H9 (cell line): Measurements from ENCODE around the gene ABHD14A. TPM values are rescaled to one million over a fixed set of nuclear protein-coding genes. Genes with fewer than 3 reads are reported as not detected.

Source experiments
- DNase-seq: peaks from one replicate; pipeline ENCODE4 v3.0.0-alpha.2; 2017
- H2AFZ ChIP-seq: one replicate; pipeline ENCODE4 v1.6.1; 2013; ENCODE audit warnings: mild to moderate bottlenecking, low read length, control low read depth, moderate library complexity
- H2AK5ac ChIP-seq: 2 replicates; pipeline ENCODE4 v1.6.1; 2013; ENCODE audit warnings: low read length, control low read depth, mixed read lengths; ENCODE audit not compliant: insufficient read length
- H2BK120ac ChIP-seq: one replicate; pipeline ENCODE4 v1.6.1; 2013; ENCODE audit warnings: low read depth, mild to moderate bottlenecking, low read length, control low read depth, inconsistent platforms; ENCODE audit not compliant: poor library complexity, severe bottlenecking
- H2BK12ac ChIP-seq: 2 replicates; pipeline ENCODE4 v1.6.1; 2013; ENCODE audit warnings: low read length, control low read depth, mixed read lengths, low read depth; ENCODE audit not compliant: insufficient read length
- H2BK15ac ChIP-seq: 2 replicates; pipeline ENCODE4 v1.6.1; 2013; ENCODE audit warnings: low read depth, low read length, control low read depth
- H2BK20ac ChIP-seq: one replicate; pipeline ENCODE4 v1.6.1; 2013; ENCODE audit warnings: low read depth, mild to moderate bottlenecking, low read length, control low read depth, inconsistent platforms; ENCODE audit not compliant: poor library complexity, severe bottlenecking
- H2BK5ac ChIP-seq: 2 replicates; pipeline ENCODE4 v1.6.1; 2013; ENCODE audit warnings: low read length, control low read depth, mixed read lengths; ENCODE audit not compliant: insufficient read length
- H3K14ac ChIP-seq: 2 replicates; pipeline ENCODE4 v1.6.1; 2013; ENCODE audit warnings: low read length, control low read depth; ENCODE audit not compliant: insufficient read depth
- H3K18ac ChIP-seq: 2 replicates; pipeline ENCODE4 v1.6.1; 2013; ENCODE audit warnings: low read depth, mild to moderate bottlenecking, mixed read lengths, low read length, control low read depth; ENCODE audit not compliant: insufficient read length
- H3K23ac ChIP-seq: 2 replicates; pipeline ENCODE4 v1.6.1; 2013; ENCODE audit warnings: low read length, control low read depth, mixed read lengths, low read depth; ENCODE audit not compliant: insufficient read length
- H3K23me2 ChIP-seq: 2 replicates; pipeline ENCODE4 v1.6.1; 2013; ENCODE audit warnings: low read depth, mild to moderate bottlenecking, mixed read lengths, low read length, control low read depth; ENCODE audit not compliant: insufficient read length, poor library complexity, severe bottlenecking
- H3K27ac ChIP-seq: 2 replicates; pipeline ENCODE4 v1.5.1; 2013; ENCODE audit warnings: low read length, control low read depth, mixed read lengths, low read depth; ENCODE audit not compliant: insufficient read length
- H3K27me3 ChIP-seq: 2 replicates; pipeline ENCODE4 v1.6.1; 2013; ENCODE audit warnings: low read length, control low read depth, inconsistent platforms; ENCODE audit not compliant: insufficient read depth
- H3K4ac ChIP-seq: 2 replicates; pipeline ENCODE4 v1.6.1; 2013; ENCODE audit warnings: low read depth, mild to moderate bottlenecking, control low read depth, inconsistent platforms, low read length, moderate library complexity
- H3K4me1 ChIP-seq: 2 replicates; pipeline ENCODE4 v1.6.1; 2013; ENCODE audit warnings: low read length, control low read depth, inconsistent platforms; ENCODE audit not compliant: insufficient read depth
- H3K4me2 ChIP-seq: 2 replicates; pipeline ENCODE4 v1.6.1; 2013; ENCODE audit warnings: low read length, control low read depth, mixed read lengths; ENCODE audit not compliant: insufficient read length, insufficient read depth
- H3K56ac ChIP-seq: 2 replicates; pipeline ENCODE4 v1.6.1; 2013; ENCODE audit warnings: low read depth, mild to moderate bottlenecking, mixed read lengths, low read length, control low read depth; ENCODE audit not compliant: insufficient read length
- H3K79me1 ChIP-seq: 2 replicates; pipeline ENCODE4 v1.6.1; 2013; ENCODE audit warnings: low read depth, mild to moderate bottlenecking, moderate library complexity, low read length, control low read depth, inconsistent platforms; ENCODE audit not compliant: insufficient read depth, poor library complexity, severe bottlenecking
- H3K79me2 ChIP-seq: 2 replicates; pipeline ENCODE4 v1.6.1; 2013; ENCODE audit warnings: low read length, control low read depth, inconsistent platforms; ENCODE audit not compliant: insufficient read depth
- H3K9ac ChIP-seq: 2 replicates; pipeline ENCODE4 v1.6.1; 2013; ENCODE audit warnings: low read length, control low read depth, mixed read lengths; ENCODE audit not compliant: insufficient read length; ENCODE audit errors: extremely low read depth
- H3K9me3 ChIP-seq: one replicate; pipeline ENCODE4 v1.6.1; 2013; ENCODE audit warnings: low read depth, low read length, inconsistent platforms; ENCODE audit not compliant: control insufficient read depth
- H3T11ph ChIP-seq: one replicate; pipeline ENCODE4 v1.6.1; 2013; ENCODE audit warnings: mild to moderate bottlenecking, low read length, control low read depth, inconsistent platforms
- H4K20me1 ChIP-seq: one replicate; pipeline ENCODE4 v1.6.1; 2013; ENCODE audit not compliant: control insufficient read depth, insufficient read length, insufficient read depth
- H4K5ac ChIP-seq: 2 replicates; pipeline ENCODE4 v1.6.1; 2013; ENCODE audit warnings: low read depth, mild to moderate bottlenecking, mixed read lengths, low read length, control low read depth; ENCODE audit not compliant: insufficient read length
- H4K8ac ChIP-seq: replicated peaks from 2 replicates; pipeline ENCODE4 v1.6.1; 2013; ENCODE audit warnings: low read length, control low read depth, mixed read lengths, low read depth; ENCODE audit not compliant: insufficient read length
- H4K91ac ChIP-seq: 2 replicates; pipeline ENCODE4 v1.6.1; 2013; ENCODE audit warnings: low read depth, mild to moderate bottlenecking, moderate library complexity, mixed read lengths, low read length, control low read depth; ENCODE audit not compliant: insufficient read length
- H3K27ac Mint-ChIP-seq, 3 experiments: 2 replicates in 2 of 3; 3 replicates in 1 of 3; pipeline ENCODE4 v1.8.0; 2020 to 2021; ENCODE audit warnings: mixed read lengths in 3 of 3, mild to moderate bottlenecking in 1 of 3, moderate library complexity in 1 of 3
- H3K27me3 Mint-ChIP-seq: 2 replicates; pipeline ENCODE4 v1.8.0; 2021; ENCODE audit warnings: low read depth, mild to moderate bottlenecking, moderate library complexity, mixed read lengths
- H3K36me3 Mint-ChIP-seq, 3 experiments: 2 replicates in 2 of 3; 3 replicates in 1 of 3; pipeline ENCODE4 v1.8.0; 2020 to 2021; ENCODE audit warnings: low read depth in 3 of 3, mixed read lengths in 3 of 3; ENCODE audit not compliant: insufficient read depth in 1 of 3
- H3K4me1 Mint-ChIP-seq, 2 experiments: 2 replicates each; pipeline ENCODE4 v1.8.0; 2020; ENCODE audit warnings: mixed read lengths in 2 of 2
- H3K4me3 Mint-ChIP-seq, 2 experiments: 2 replicates in 1 of 2; 3 replicates in 1 of 2; pipeline ENCODE4 v1.8.0; 2020 to 2021; ENCODE audit warnings: mild to moderate bottlenecking in 2 of 2, mixed read lengths in 2 of 2, moderate library complexity in 1 of 2
- H3K9me3 Mint-ChIP-seq, 2 experiments: 2 replicates in 1 of 2; 3 replicates in 1 of 2; pipeline ENCODE4 v1.8.0; 2020; ENCODE audit warnings: mild to moderate bottlenecking in 2 of 2, mixed read lengths in 2 of 2, moderate library complexity in 1 of 2
- WGBS: extraction: QIAGEN DNeasy Blood & Tissue Kit; methylation state at CpG from one replicate; pipeline ENCODE4 v1.1.7; 2013; ENCODE audit warnings: missing lambda C conversion rate, low lambda C conversion rate, mixed read lengths; ENCODE audit not compliant: insufficient read length; ENCODE audit errors: extremely low coverage; 5-methylcytosine and 5-hydroxymethylcytosine counted together
- total RNA-seq: library from RNA; stranded (reverse); gene quantifications from 2 replicates; pipeline ENCODE4 v1.2.1, GENCODE V29; 2021
- TF ChIP-seq, protein P1 (sequence below): fragments of 200-600 bp; sonication (generic); conservative IDR thresholded peaks from 3 replicates; pipeline ENCODE4 v1.8.0; 2021; ENCODE audit warnings: antibody characterized with exemption, mild to moderate bottlenecking

Gene ABHD14A
- total RNA-seq, 1 experiment from 2014 or later, result 3.1 TPM

DNA sequence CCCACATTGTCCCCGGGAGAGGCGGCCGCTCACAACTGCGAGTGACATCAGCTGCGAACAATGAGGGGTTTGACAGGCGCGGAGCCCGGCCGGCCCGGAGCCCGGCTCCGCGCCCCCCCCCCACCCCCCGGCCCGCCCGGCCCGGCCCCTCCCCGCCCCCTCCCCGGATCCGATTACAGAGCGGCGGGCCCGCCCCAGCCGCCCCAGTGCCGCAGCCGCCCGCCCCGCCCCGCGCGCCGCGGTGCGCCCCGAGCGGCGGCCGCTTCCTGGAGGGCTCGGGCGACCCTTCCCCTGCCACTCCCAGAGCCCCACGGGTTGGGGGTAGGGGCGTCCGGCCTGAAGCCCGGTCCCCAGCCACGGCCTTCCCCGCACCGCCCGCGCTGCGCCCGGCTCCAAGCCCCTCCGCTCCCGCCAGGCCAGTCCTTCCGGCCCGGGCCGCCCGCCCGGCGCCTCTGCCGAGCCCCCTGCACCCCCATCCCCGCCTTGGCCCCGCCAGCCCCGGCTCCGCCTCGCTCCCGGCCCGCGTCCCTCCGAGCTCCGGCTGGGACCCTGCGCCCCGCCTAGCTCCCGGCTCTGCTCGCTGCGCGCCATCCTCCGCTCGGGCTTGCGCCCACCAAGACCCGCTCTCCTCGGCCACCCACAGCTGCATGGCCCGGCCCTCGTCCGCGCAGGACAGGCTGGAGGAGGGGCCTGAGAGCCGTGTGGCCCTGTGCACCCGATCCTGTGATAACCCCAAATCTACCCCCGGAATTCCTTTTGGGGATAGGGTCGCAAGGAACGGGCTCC, 7.3 kb upstream of the ABHD14A start, which contains the start of gene PCBP4:
PCBP4 (minus strand) TSS at position 71 of the 786 bp plus-strand sequence. CDS start 6,214 bp downstream, outside the sequence.
- peak within 1 kb of the TSS; percentile 67 for H3K4me2 ChIP-seq
- peak within 1 kb of the TSS; percentile 90 for H3K14ac ChIP-seq
- no peak within 1 kb of the TSS for H4K5ac ChIP-seq
- no peak within 1 kb of the TSS for H3K23ac ChIP-seq
- peaks cover 45 to 68% of the 10 kb centered on the region in 2 experiments for H3K4me1 Mint-ChIP-seq
- TF ChIP-seq, protein P1, sequence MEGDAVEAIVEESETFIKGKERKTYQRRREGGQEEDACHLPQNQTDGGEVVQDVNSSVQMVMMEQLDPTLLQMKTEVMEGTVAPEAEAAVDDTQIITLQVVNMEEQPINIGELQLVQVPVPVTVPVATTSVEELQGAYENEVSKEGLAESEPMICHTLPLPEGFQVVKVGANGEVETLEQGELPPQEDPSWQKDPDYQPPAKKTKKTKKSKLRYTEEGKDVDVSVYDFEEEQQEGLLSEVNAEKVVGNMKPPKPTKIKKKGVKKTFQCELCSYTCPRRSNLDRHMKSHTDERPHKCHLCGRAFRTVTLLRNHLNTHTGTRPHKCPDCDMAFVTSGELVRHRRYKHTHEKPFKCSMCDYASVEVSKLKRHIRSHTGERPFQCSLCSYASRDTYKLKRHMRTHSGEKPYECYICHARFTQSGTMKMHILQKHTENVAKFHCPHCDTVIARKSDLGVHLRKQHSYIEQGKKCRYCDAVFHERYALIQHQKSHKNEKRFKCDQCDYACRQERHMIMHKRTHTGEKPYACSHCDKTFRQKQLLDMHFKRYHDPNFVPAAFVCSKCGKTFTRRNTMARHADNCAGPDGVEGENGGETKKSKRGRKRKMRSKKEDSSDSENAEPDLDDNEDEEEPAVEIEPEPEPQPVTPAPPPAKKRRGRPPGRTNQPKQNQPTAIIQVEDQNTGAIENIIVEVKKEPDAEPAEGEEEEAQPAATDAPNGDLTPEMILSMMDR, result no peak
- peak within 1 kb of the TSS; percentile 82 for H3K18ac ChIP-seq
- H3K56ac ChIP-seq, result no peak within 1 kb of the TSS
- peaks cover 0 to 5% (median 2%) of the 10 kb centered on the region in 3 experiments; a peak in 4 of 7 replicates for H3K36me3 Mint-ChIP-seq
- no peaks in the 10 kb centered on the region for H3K79me1 ChIP-seq
- H2BK12ac ChIP-seq, result peak within 1 kb of the TSS; percentile 88
- H3K4me3 Mint-ChIP-seq, result peak within 1 kb of the TSS; percentile 80 to 89
- WGBS, result no CpG with 5 or more reads among the region's 90 CpGs
- H2BK15ac ChIP-seq, result no peak within 1 kb of the TSS
- H2AFZ ChIP-seq, result no peak within 1 kb of the TSS
- peak within 1 kb of the TSS; percentile 71 for H3K9ac ChIP-seq
- H4K8ac ChIP-seq, result no peak within 1 kb of the TSS
- no peak within 1 kb of the TSS for H4K91ac ChIP-seq
- peaks cover 33% of the 10 kb centered on the region for H3K27me3 Mint-ChIP-seq
- H3K27ac Mint-ChIP-seq, result peak within 1 kb of the TSS; percentile 70 to 98 (median 94); a peak in 6 of 7 replicates
- peaks cover 11% of the 10 kb centered on the region; the same call in 1 of the 2 replicates for H3K4me1 ChIP-seq
- H3K27ac ChIP-seq, result no peak within 1 kb of the TSS
- peak; percentile 72 for DNase-seq
- no peaks in the 10 kb centered on the region for H3K9me3 ChIP-seq
- H2BK120ac ChIP-seq, result peak within 1 kb of the TSS; percentile 74
- H2BK20ac ChIP-seq, result no peak within 1 kb of the TSS
- H3K23me2 ChIP-seq, result peaks cover 11% of the 10 kb centered on the region
- no peak within 1 kb of the TSS for H2BK5ac ChIP-seq
- no peaks in the 10 kb centered on the region for H3K27me3 ChIP-seq
- H4K20me1 ChIP-seq, result no peaks in the 10 kb centered on the region
- H3K79me2 ChIP-seq, result no peaks in the 10 kb centered on the region
- no peaks in the 10 kb centered on the region for H3K9me3 Mint-ChIP-seq
- peak within 1 kb of the TSS; percentile 73; the same call in 1 of the 2 replicates for H3K4ac ChIP-seq
- no peak within 1 kb of the TSS for H2AK5ac ChIP-seq
- no peak within 1 kb of the TSS for H3T11ph ChIP-seq
